ENCODE data around the gene TMPRSS7.
"Not testable (repeated sequence)": the region's sequence is repeated elsewhere in the genome, so short reads cannot be mapped to it uniquely, and the experiment has no call there.

The TMPRSS7 gene

GRCh38 chr3:112061152-112061551, 26.6 kb downstream of the TMPRSS7 start:
- no peak for DNase-seq (ENCODE audit: low spot score)
- no peak for FAIRE-seq

DNA sequence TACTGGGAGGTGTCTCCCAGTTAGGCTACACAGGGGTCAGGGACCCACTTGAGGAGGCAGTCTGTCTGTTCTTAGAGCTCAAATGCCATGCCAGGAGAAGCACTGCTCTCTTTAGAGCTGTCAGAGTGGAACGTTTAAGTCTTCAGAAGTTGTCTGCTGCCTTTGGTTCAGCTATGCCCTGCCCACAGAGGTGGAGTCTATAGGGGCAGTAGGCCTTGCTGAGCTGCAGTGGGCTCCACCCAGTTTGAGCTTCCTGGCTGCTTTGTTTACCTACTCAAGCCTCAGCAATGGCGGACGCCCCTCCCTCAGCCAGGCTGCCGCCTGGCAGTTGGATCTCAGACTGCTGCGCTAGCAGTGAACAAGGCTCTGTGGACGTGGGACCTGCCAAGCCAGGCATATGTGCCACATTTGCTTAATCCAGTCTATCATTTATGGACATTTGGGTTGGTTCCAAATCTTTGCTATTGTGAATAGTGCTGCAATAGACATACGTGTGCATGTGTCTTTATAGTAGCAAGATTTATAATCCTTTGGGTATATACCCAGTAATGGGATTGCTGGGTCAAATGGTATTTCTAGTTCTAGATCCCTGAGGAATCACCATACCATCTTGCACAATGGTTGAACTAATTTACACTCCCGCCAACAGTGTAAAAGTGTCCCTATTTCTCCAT, 38.0 kb downstream of the TMPRSS7 start:
- DNase-seq (ENCODE audit: low spot score); FAIRE-seq: not testable (repeated sequence)

DNA sequence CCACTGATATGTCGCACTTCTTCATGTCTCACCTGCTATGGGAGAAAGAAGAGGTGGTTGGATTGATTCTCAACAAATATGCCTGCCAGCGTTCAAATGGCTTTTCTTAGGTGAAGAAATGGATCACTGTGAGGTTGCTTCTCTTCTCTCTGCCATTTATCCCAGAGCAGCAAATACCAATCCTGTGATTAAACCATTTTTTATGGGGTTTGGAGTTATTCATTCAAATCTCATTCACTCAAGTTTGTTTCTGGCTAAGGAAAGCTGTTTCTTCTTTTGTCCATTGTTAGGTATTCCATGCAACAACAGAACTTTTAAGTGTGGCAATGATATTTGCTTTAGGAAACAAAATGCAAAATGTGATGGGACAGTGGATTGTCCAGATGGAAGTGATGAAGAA, 39.5 kb downstream of the TMPRSS7 start:
- no peak for DNase-seq (ENCODE audit: low spot score)

DNA sequence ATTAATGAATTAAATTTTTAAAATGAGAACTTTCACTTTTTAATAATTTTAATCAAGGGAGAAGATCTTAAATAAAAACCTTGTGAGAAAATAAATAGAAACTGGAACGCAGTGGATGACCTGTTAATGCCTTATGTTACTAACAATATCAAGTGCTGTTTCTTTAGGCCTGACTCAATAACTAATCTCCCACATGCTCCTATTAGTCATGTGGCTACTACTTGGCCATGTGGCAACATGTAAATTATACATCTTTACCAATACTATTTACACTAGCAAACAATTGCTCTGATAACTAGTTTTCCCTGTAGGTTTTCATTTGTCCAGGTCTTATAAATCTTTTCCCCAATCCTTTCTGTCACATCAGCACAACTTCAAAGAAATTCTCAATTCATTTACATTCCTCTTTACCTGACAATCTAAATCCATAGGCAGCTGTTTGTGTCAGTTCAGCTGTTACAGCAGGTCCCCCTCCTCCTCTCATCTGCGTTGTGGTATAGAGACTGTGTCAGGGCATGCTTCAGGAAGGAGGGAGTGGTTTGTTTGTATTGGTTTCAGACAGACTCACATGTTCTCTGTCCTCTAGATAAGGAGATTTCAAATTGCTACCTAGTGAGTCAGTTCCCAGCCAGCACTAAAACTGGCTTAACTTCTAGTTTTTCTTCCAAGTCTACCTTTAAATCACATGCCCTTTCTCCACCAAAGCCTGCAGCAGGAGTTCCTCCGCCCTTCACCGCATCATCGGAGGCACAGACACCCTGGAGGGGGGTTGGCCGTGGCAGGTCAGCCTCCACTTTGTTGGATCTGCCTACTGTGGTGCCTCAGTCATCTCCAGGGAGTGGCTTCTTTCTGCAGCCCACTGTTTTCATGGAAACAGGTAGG, 40.3 kb downstream of the TMPRSS7 start:
- peak; percentile 96 for DNase-seq (ENCODE audit: low spot score)
- peak; percentile 88 for FAIRE-seq

More for the DNA sequence above, 39.5 kb downstream of the TMPRSS7 start:
- FAIRE-seq: no peak

GRCh38 chr3:112078125-112079083, 43.9 kb downstream of the TMPRSS7 start:
- FAIRE-seq: no peak
- no peak for DNase-seq (ENCODE audit: low spot score)

DNA sequence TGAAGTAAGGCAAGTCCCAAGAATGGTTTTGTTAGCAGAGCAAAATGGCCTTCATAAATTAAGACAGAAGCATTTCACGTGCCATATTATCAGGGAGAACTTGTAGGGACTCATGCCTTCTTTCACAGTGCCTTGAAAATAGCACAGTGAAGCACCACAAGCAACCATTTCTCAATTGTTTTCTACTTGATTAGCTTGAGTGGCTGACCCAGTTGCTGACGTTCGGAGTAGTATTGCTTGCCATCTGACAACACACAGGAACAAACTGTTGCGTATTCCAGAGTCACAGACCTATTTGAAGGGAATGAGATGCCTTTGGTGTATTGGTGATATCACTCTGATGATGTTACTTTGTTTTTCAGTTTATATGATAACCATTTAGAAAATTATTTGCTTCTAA, 48.7 kb downstream of the TMPRSS7 start:
- DNase-seq (ENCODE audit: low spot score) (no peak), FAIRE-seq (no peak)

DNA sequence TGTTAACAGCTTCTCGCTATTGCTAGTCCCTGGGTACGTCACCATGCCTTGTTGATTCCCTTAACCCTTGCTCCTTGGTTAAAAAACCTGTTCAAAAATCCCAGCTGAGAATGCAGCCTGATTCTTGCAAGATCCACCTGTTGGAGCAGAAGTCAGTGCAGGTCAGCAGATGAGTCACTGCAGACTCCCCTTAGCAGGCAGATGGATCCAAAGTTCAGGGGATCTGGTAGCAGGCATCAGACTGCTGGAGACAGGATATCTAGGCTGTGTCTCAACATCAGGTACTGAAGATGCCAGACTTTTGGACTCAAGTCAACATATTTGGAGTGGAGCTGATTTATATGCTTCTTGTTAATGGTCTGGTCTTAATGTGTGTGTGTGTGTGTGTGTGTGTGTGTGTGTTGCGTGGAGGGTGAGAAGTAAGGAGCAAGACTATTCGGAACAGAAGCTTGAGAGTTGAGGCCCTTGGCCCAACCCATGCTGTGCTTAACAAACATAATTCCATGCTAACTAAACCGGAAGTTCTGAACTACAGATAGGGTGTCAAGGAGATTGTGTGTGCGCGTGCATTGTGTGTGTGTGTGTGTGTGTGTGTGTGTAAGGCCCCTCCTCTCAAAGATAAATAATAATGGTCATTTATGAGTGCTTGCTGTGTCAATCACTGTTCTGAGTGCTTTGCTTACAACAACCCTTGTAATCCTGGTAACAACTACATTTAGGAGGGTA, 50.6 kb downstream of the TMPRSS7 start:
- DNase-seq (ENCODE audit: low spot score) (no peak), FAIRE-seq (no peak)

DNA sequence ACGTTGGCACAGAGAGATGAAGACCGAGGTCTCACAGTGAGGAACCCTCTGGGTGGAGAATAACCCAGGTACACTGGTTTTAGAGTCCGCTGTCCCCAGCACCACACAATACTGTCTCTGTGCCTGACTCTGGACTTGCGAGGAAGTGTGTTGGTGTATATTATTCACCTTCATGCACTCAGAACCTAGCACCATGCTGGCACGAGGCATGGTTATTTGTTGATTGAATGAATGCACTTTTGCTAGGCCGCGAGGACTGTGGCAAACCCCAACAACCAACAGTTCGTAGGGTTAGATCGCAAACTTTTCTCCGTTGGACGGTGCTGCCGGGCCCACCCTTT, 51.2 kb downstream of the TMPRSS7 start:
- DNase-seq (ENCODE audit: low spot score): no peak
- FAIRE-seq: no peak

GRCh38 chr3:112086076-112086854, 51.7 kb downstream of the TMPRSS7 start, which contains the start of gene C3orf52:
TSS of gene C3orf52 (plus strand) at chr3:112086389. CDS start at chr3:112086408, 19 bp downstream.
- FAIRE-seq: peak; percentile 23

GRCh38 chr3:112086875-112087524, 52.5 kb downstream of the TMPRSS7 start:
- FAIRE-seq: peak; percentile 60
- peak; percentile 43 for DNase-seq (ENCODE audit: low spot score)

More at GRCh38 chr3:112086076-112086854, 51.7 kb downstream of the TMPRSS7 start, which contains the start of gene C3orf52:
- peak; percentile 76 for DNase-seq (ENCODE audit: low spot score)

- DNase-seq (ENCODE audit: low spot score) (no peak), FAIRE-seq (no peak)
Measured at GRCh38 chr3:112087746-112088145, 53.2 kb downstream of the TMPRSS7 start.

GRCh38 chr3:112088944-112089343, 54.4 kb downstream of the TMPRSS7 start:
- FAIRE-seq (no peak), DNase-seq (ENCODE audit: low spot score) (no peak)

GRCh38 chr3:112089956-112090886, 55.7 kb downstream of the TMPRSS7 start:
- no peak for FAIRE-seq
- no peak for DNase-seq (ENCODE audit: low spot score)

DNA sequence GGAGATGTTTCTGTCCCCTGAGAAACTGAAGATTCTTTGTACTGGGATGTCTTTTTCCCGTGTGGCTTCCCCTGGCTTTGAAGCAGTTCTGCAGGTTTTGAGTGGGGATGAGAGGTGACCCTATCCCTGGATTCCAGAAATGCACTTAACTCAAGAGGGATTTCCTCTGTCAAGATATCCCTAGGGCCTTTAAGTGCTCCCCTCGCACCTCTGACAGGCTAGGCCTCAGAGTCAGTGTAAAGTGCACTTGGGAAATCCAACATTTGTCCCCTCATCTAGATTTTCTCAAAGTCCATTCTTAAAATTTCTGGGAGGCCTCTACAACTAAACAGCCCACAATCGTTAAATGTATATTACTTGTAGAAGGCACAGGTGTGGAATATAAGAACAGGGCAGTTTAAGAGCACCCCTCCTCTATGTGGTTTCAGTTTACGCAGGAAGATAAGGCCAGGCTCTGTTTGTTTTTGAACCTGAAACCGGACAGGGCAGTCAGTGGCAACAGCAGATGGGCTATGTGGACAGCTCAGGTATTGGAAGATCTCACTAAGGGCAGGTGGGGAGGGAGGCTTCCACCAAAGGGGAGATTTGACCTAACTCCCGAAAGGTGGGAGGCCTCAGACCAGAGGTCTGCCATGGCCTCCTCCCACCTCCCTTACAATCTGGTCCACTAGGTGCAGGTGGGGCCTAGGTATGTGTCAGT, 56.5 kb downstream of the TMPRSS7 start:
- DNase-seq (ENCODE audit: low spot score) (no peak), FAIRE-seq (no peak)

GRCh38 chr3:112092496-112093179, 58.1 kb downstream of the TMPRSS7 start:
- FAIRE-seq: no peak

DNA sequence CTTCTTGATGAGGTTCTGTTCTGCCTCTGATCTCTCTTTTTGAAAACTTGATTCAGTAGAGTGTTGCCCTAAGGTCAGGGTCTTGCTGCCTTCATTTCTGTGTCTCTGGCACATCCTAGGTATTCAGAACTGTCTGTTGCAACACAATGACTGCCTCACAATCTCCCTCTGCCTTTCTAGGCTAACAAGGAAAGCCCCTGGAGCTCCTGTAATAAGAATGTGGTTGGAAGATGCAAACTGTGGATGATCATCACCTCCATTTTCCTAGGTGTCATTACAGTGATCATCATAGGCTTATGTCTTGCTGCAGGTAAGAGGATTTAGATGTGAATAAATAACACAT, 58.6 kb downstream of the TMPRSS7 start:
- FAIRE-seq (no peak), DNase-seq (ENCODE audit: low spot score) (no peak)

More at GRCh38 chr3:112092496-112093179, 58.1 kb downstream of the TMPRSS7 start:
- peak; percentile 39 for DNase-seq (ENCODE audit: low spot score)

- FAIRE-seq: no peak
- no peak for DNase-seq (ENCODE audit: low spot score)
Measured at GRCh38 chr3:112095731-112096130, 61.2 kb downstream of the TMPRSS7 start.

Measured in RCC 7860 (cell line).